ENCODE results near the gene MZF1.
A peak's percentile ranks its signal among the peaks of the same experiment; 100 is the strongest.
"Not testable (repeated sequence)": the region's sequence is repeated elsewhere in the genome, so short reads cannot be mapped to it uniquely, and the experiment has no call there.

The MZF1 gene

GRCh38 chr19:58582985-58583384 is 9.8 kb upstream of the MZF1 start:
- no peak for DNase-seq (ENCODE audit: low read depth, low spot score)
- CTCF ChIA-PET, result interaction anchor here (6.1 kb wide), 1 partner anchor 65 kb away, joined by 109 read pairs; the partner anchor contains the start of gene ZBTB45
- H3K4me3 ChIP-seq (ENCODE audit: low read depth, low read length), result no peak overlapping the region
- POLR2A ChIA-PET, result no interaction called here
- no peak for TF ChIP-seq CTCF (IDR thresholded peaks at IDR 0.05; ENCODE audit: insufficient read depth, low read length, missing control alignments)

- DNase-seq (ENCODE audit: low read depth, low spot score), result no peak
- no peak overlapping the region for H3K4me3 ChIP-seq (ENCODE audit: low read depth, low read length)
- ChIA-PET CTCF (interaction anchor here (0.5 to 6.1 kb wide), 8 partner anchors 9 to 201 kb away, joined by 3 to 109 read pairs (median 3); partner anchors contain the start of gene ZBTB45), POLR2A (no interaction called here)
- TF ChIP-seq CTCF (IDR thresholded peaks at IDR 0.05; ENCODE audit: insufficient read depth, low read length, missing control alignments), result peak; percentile 100
Observed at GRCh38 chr19:58581227-58582141, 8.3 kb upstream of the MZF1 start.

DNA sequence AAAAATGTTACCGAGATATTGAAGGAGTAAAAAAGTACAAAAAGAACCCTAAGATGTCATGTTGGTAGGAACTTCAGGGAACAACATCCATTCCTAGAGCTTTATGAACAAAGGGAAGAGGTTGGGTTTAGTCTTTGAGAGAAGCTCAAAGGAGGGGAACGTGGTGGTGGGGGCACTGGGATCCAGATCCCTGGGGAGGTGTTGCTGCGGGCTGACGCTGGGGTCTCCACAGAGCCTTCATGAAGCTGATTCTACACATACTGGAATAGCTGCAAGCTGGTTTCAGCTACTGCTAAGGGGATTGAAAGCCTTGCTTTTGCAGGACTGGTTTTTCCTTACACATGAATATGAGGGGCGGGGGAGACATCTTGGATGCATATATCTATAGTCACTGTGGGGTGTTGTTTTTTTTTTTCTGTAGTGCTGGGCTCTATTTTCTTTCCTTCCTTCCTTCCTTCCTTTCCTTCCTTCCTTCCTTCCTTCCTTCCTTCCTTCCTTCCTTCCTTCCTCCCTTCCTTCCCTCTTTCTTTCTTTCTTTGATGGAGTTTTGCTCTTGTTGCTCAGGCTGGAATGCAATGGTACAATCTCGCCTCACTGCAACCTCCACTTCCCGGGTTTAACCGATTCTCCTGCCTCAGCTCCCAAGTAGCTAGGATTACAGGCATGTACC is 6.5 kb upstream of the MZF1 start:
- no peak for DNase-seq (ENCODE audit: low read depth, low spot score)
- TF ChIP-seq CTCF (IDR thresholded peaks at IDR 0.05; ENCODE audit: insufficient read depth, low read length, missing control alignments), result no peak
- ChIA-PET POLR2A (no interaction called here), CTCF (interaction anchor here (6.1 kb wide), 1 partner anchor 62 kb away, joined by 109 read pairs; the partner anchor contains the start of gene ZBTB45)
- no peak overlapping the region for H3K4me3 ChIP-seq (ENCODE audit: low read depth, low read length)

GRCh38 chr19:58578012-58578925 is 5.1 kb upstream of the MZF1 start:
- DNase-seq (ENCODE audit: low read depth, low spot score), result no peak
- CTCF ChIA-PET, result interaction anchor here (1.7 to 6.1 kb wide), 2 partner anchors 16 to 61 kb away, joined by 4 to 109 read pairs; partner anchors contain the start of gene ZBTB45
- POLR2A ChIA-PET, result no interaction called here
- TF ChIP-seq CTCF (IDR thresholded peaks at IDR 0.05; ENCODE audit: insufficient read depth, low read length, missing control alignments), result no peak
- H3K4me3 ChIP-seq (ENCODE audit: low read depth, low read length), result no peak overlapping the region

DNA sequence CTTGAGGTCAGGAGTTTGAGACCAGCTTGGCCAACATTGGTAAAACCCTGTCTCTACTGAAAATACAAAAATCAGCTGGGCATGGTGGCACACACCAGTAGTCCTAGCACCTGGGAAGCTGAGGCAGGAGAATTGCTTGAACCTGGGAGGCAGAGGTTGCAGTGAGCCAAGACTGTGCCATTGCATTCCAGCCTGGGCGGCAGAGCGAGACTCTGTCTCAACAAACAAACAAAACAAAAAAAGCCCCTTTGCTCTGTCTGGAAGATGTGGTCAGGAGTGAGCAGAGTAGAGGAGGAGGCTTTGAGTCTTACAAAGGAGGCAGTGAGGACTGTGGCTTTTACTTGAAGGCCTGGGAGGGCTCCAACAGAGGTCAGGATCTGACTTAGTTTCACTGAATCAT is 4.4 kb upstream of the MZF1 start:
- CTCF ChIA-PET, result interaction anchor here (1.7 to 6.1 kb wide), 2 partner anchors 15 to 60 kb away, joined by 4 to 109 read pairs; partner anchors contain the start of gene ZBTB45
- H3K4me3 ChIP-seq (ENCODE audit: low read depth, low read length); DNase-seq (ENCODE audit: low read depth, low spot score); POLR2A ChIA-PET: not testable (repeated sequence)
